Gastrocnemius medialis (tissue), 4 donors: Measurements from ENCODE around the gene ENHO. TPM values are rescaled to one million over a fixed set of nuclear protein-coding genes. Genes with fewer than 3 reads are reported as not detected.

Experiments used
- ATAC-seq, 2 donors: fragments of 150-250 bp; one replicate each; pipeline ENCODE4 v1.9.1; 2016
- DNase-seq, 2 donors: peaks; one replicate each; pipeline ENCODE4 v3.0.0-alpha.2; 2019
- H3K27ac ChIP-seq, 4 donors: fragments of 200-600 bp; sonication (generic); 1 replicate in 1 of 4; 2 replicates in 3 of 4; pipeline ENCODE4 v1.5.1; 2016 to 2018; ENCODE audit warnings: mild to moderate bottlenecking in 2 of 4, moderate library complexity in 1 of 4
- H3K27me3 ChIP-seq, 3 donors: fragments of 200-600 bp; sonication (generic) in 2 of 3; 1 replicate in 1 of 3; 2 replicates in 2 of 3; pipeline versions ENCODE4 v1.5.1 to v1.6.0; 2016 to 2019; ENCODE audit warnings: mild to moderate bottlenecking in 1 of 3, moderate library complexity in 1 of 3
- H3K36me3 ChIP-seq, 2 donors: fragments of 200-600 bp; sonication (generic) in 1 of 2; one replicate each; pipeline ENCODE4 v1.5.1; 2017 to 2018
- H3K4me1 ChIP-seq, 2 donors: fragments of 200-600 bp; sonication (generic) in 1 of 2; one replicate each; pipeline ENCODE4 v1.5.1; 2016 to 2017; ENCODE audit warnings: mild to moderate bottlenecking in 2 of 2
- H3K4me3 ChIP-seq, 4 donors: fragments of 200-600 bp; sonication (generic) in 3 of 4; 1 replicate in 1 of 4; 2 replicates in 3 of 4; pipeline ENCODE4 v1.5.1; 2016 to 2019; ENCODE audit warnings: mild to moderate bottlenecking in 2 of 4
- H3K9me3 ChIP-seq, 3 donors: fragments of 200-600 bp; sonication (generic) in 2 of 3; 1 replicate in 1 of 3; 2 replicates in 2 of 3; pipeline ENCODE4 v1.5.1; 2016 to 2019
- CTCF ChIP-seq, 5 experiments: fragments of 450-650 bp in 3 of 5; fragments of 200-600 bp in 2 of 5; sonication (generic) in 2 of 5; IDR thresholded peaks in 4 of 5; conservative IDR thresholded peaks in 1 of 5; 1 replicate in 4 of 5; 2 replicates in 1 of 5; pipeline ENCODE4 v1.5.1; 2016 to 2019; ENCODE audit warnings: antibody characterized with exemption in 5 of 5, mild to moderate bottlenecking in 3 of 5, moderate library complexity in 3 of 5
- POLR2A ChIP-seq, 2 donors: fragments of 450-650 bp; IDR thresholded peaks; one replicate each; pipeline ENCODE4 v1.6.1; 2017; ENCODE audit warnings: antibody characterized with exemption in 2 of 2, mild to moderate bottlenecking in 2 of 2, moderate library complexity in 2 of 2
- in situ Hi-C, 4 donors: fragments of 200-750 bp; cut with MboI; loops; one replicate each; pipeline versions ENCODE4 v1.15.0 to v1.8.0; 2017; ENCODE audit warnings: low sequenced_read_pairs in 4 of 4
- intact Hi-C: fragments of 100-400 bp; cut with DNase I; formaldehyde crosslinking; loops from one replicate; pipeline ENCODE4 v1.15.1; 2023; ENCODE audit warnings: low total_unique reads
- total RNA-seq, 4 donors: library from RNA; depleted of rRNA; stranded (reverse); fragments of >200 nt; gene quantifications; one replicate each; pipeline versions ENCODE4 v1.1.0 to v1.2.3, GENCODE V29; 2016

The ENHO gene
- total RNA-seq, 4 donors from 2014 or later, result 0.65 TPM; not detected in 3

- H3K4me3 ChIP-seq, result no peak overlapping the region
Observed at GRCh38 chr9:34557426-34558321, 34.9 kb upstream of the ENHO start.

DNA sequence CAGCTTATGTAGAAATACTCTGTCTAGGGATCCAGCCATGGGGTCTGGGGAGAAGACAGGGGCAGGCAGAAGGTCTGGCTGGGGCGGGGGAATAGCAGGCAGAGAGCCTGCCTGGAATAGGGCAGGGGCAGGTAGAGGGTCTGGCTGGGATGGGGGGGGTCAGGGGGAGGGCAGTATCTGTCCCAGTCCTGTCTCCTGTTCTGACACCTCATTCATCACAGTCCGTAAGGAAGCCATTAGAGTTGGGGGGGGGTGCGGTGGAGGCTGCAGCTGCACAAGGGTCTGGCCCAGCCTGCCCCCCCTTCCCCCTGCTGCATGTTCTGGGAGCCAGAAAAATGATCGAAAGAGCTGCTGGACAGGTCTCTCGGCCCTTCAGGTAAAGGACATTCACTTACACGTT lies 34.2 kb upstream of the ENHO start:
- no peak for ATAC-seq
- TF ChIP-seq POLR2A (IDR thresholded peaks at IDR 0.05), result no peak
- TF ChIP-seq CTCF (IDR thresholded peaks at IDR 0.05 in 4 of 5, conservative IDR thresholded peaks at IDR 0.05 in 1 of 5), result no peak
- in situ Hi-C loops, result loop anchor here in 1 of 4 donors (5.0 kb wide), 1 partner anchor 40 kb away; no protein-coding TSS in a partner anchor

More at GRCh38 chr9:34557426-34558321, 34.9 kb upstream of the ENHO start:
- intact Hi-C loops, result loop anchor here (2.0 kb wide), 1 partner anchor 435 kb away; no protein-coding TSS in a partner anchor
- Histone ChIP-seq H3K36me3 (peaks cover 0 to 6% of the 10 kb centered on the region in 2 donors), H3K27ac (peak overlapping the region; percentile 92 to 97 (median 93)), H3K9me3 (no peaks in the 10 kb centered on the region), H3K4me1 (peaks cover 48 to 62% of the 10 kb centered on the region in 2 donors), H3K27me3 (no peaks in the 10 kb centered on the region)
- TF ChIP-seq CTCF (IDR thresholded peaks at IDR 0.05 in 4 of 5, conservative IDR thresholded peaks at IDR 0.05 in 1 of 5), result no peak
- TF ChIP-seq POLR2A (IDR thresholded peaks at IDR 0.05), result no peak
- DNase-seq (no peak), ATAC-seq (no peak)
- in situ Hi-C loops, result loop anchor here in 1 of 4 donors (5.0 kb wide), 1 partner anchor 40 kb away; no protein-coding TSS in a partner anchor

DNA sequence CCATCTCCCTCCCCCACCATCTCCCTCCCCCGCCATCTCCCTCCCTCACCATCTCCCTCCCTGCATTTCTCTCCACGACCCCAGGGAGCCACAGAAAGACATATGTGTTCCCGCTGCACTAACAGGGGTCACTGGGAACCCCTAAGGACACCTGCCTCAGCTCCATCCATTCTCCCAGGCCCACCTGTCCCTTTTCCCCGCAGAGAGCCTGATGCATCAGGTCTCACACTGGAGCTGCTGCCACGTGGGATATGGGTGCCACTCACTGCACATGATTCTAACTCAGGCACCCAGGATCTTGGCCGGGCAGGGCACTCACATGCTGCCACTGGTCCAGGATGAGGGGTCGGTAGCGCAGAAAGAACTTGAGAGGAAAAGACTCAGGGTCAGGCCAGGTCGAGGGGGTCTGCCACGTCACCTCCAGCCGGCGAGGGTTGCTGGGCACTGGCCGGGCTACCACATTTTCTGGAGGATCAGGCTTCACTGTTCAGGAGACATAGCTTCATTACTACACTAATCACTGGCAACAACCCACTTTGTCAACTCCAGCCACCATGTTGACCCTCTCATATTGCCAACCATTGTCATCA lies 33.2 kb upstream of the ENHO start:
- Histone ChIP-seq H3K27ac (peak overlapping the region in 1 of 4 donors; percentile 29), H3K9me3 (no peaks in the 10 kb centered on the region), H3K4me3 (no peak overlapping the region), H3K4me1 (peaks cover 46 to 47% of the 10 kb centered on the region in 2 donors), H3K36me3 (peaks cover 0 to 6% of the 10 kb centered on the region in 2 donors), H3K27me3 (no peaks in the 10 kb centered on the region)
- TF ChIP-seq CTCF (IDR thresholded peaks at IDR 0.05 in 4 of 5, conservative IDR thresholded peaks at IDR 0.05 in 1 of 5), result no peak
- no peak for TF ChIP-seq POLR2A (IDR thresholded peaks at IDR 0.05)
- in situ Hi-C loops (loop anchor here in 1 of 4 donors (5.0 kb wide), 1 partner anchor 41 kb away; no protein-coding TSS in a partner anchor), intact Hi-C loops (no loop called here)
- ATAC-seq (no peak), DNase-seq (no peak)

More for the DNA sequence above, 34.2 kb upstream of the ENHO start:
- Histone ChIP-seq H3K9me3 (no peaks in the 10 kb centered on the region), H3K27me3 (no peaks in the 10 kb centered on the region), H3K36me3 (peaks cover 0 to 6% of the 10 kb centered on the region in 2 donors), H3K27ac (peak overlapping the region in 1 of 4 donors; percentile 93), H3K4me3 (no peak overlapping the region), H3K4me1 (peaks cover 48 to 55% of the 10 kb centered on the region in 2 donors)
- DNase-seq, result no peak
- intact Hi-C loops, result no loop called here

- intact Hi-C loops, result no loop called here
- Histone ChIP-seq H3K36me3 (peaks cover 0 to 6% of the 10 kb centered on the region in 2 donors), H3K9me3 (no peaks in the 10 kb centered on the region), H3K4me3 (no peak overlapping the region), H3K4me1 (peaks cover 40 to 41% of the 10 kb centered on the region in 2 donors), H3K27me3 (no peaks in the 10 kb centered on the region), H3K27ac (peak overlapping the region in 3 of 4 donors; percentile 10 to 56 (median 49))
- in situ Hi-C loops, result loop anchor here in 1 of 4 donors (5.0 kb wide), 1 partner anchor 42 kb away; no protein-coding TSS in a partner anchor
- DNase-seq, result no peak
- TF ChIP-seq CTCF (IDR thresholded peaks at IDR 0.05 in 4 of 5, conservative IDR thresholded peaks at IDR 0.05 in 1 of 5), result no peak
- TF ChIP-seq POLR2A (IDR thresholded peaks at IDR 0.05), result no peak
- ATAC-seq, result no peak
Observed at GRCh38 chr9:34555500-34555899, 32.7 kb upstream of the ENHO start.
